Esophagus muscularis mucosa (tissue), 3 donors: Measurements from ENCODE around the gene PCNX3.

ENCODE experiments used
- POLR2A ChIP-seq: fragments of 450-650 bp; IDR thresholded peaks from one replicate; pipeline ENCODE4 v1.6.1; 2017; ENCODE audit warnings: antibody characterized with exemption, moderate library complexity, mild to moderate bottlenecking, low read depth
- POLR2AphosphoS5 ChIP-seq, 2 donors: sonication (generic); formaldehyde crosslinking; IDR thresholded peaks; one replicate each; pipeline ENCODE4 v1.6.1; 2017; ENCODE audit warnings: antibody characterized with exemption in 2 of 2
- TF ChIP-seq, protein P1 (sequence below), 3 experiments: fragments of 200-600 bp in 2 of 3; fragments of 450-650 bp in 1 of 3; sonication (generic) in 2 of 3; IDR thresholded peaks; one replicate each; pipeline ENCODE4 v1.5.1; 2017 to 2019; ENCODE audit warnings: antibody characterized with exemption in 3 of 3, mild to moderate bottlenecking in 2 of 3, moderate library complexity in 1 of 3

DNA sequence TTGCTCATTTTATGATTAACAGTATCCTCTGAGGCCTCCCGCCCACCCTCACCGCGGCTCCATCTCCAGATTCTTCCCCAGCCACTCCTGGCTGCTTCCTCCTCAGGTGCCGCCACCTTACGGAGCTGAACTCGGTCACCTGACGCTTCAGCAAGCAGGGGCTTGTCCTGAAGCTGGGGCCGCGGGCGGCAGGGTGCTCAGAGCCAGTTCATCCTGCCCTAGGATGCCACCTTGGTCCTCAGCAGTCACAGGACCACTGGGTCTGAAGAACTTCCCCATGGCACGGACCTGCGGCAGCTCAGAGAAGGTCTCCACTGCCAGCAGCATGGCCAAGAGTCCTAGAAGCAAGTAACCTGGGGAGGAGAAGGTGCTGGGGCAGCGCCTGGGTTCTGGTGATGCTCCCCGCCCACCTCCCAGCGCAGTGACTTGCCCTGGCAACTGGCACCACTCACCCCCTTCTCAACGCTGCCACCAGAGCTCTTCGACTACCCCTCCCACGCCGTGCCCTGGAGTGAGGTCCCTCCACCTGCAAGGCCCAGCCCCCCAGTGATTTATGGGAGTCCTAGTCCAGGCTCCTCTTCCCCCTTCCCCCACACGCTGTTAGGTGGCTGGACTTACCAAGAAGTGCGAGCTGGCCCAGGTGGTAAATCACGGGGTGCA lies 22.6 kb upstream of the PCNX3 start:
- no peak for TF ChIP-seq POLR2A
- TF ChIP-seq, protein P1, sequence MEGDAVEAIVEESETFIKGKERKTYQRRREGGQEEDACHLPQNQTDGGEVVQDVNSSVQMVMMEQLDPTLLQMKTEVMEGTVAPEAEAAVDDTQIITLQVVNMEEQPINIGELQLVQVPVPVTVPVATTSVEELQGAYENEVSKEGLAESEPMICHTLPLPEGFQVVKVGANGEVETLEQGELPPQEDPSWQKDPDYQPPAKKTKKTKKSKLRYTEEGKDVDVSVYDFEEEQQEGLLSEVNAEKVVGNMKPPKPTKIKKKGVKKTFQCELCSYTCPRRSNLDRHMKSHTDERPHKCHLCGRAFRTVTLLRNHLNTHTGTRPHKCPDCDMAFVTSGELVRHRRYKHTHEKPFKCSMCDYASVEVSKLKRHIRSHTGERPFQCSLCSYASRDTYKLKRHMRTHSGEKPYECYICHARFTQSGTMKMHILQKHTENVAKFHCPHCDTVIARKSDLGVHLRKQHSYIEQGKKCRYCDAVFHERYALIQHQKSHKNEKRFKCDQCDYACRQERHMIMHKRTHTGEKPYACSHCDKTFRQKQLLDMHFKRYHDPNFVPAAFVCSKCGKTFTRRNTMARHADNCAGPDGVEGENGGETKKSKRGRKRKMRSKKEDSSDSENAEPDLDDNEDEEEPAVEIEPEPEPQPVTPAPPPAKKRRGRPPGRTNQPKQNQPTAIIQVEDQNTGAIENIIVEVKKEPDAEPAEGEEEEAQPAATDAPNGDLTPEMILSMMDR (IDR thresholded peaks at IDR 0.05): no peak
- TF ChIP-seq POLR2AphosphoS5 (IDR thresholded peaks at IDR 0.05): peak in 1 of 2 donors; percentile 3
